ENCODE results near the gene ELL2.

DNA sequence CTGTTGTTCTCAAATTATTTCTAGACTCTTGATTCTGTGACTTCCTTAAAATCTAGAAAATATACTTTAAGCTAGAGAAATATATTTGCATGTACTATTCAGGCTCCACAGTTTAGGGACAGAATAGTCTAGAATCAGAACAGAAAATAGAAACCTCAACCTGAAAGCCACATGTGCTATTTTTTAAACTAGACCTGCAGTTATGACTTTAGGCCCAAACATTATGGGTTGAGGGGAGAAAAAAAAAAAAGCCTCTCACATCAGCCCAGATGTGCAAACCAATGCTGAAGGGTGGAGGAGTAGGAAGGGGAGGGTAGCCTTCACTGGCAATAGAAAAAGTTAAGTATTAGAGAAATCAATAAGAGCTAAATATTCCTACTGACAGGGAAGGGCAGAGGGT lies 35.7 kb downstream of the ELL2 start:
- TF ChIP-seq, protein P1, sequence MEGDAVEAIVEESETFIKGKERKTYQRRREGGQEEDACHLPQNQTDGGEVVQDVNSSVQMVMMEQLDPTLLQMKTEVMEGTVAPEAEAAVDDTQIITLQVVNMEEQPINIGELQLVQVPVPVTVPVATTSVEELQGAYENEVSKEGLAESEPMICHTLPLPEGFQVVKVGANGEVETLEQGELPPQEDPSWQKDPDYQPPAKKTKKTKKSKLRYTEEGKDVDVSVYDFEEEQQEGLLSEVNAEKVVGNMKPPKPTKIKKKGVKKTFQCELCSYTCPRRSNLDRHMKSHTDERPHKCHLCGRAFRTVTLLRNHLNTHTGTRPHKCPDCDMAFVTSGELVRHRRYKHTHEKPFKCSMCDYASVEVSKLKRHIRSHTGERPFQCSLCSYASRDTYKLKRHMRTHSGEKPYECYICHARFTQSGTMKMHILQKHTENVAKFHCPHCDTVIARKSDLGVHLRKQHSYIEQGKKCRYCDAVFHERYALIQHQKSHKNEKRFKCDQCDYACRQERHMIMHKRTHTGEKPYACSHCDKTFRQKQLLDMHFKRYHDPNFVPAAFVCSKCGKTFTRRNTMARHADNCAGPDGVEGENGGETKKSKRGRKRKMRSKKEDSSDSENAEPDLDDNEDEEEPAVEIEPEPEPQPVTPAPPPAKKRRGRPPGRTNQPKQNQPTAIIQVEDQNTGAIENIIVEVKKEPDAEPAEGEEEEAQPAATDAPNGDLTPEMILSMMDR (IDR thresholded peaks at IDR 0.05), result no peak
- TF ChIP-seq EP300 (IDR thresholded peaks at IDR 0.05), result no peak
